COR-L47 (cell line): ENCODE results near the gene MAN2B1.
"Not testable (repeated sequence)": the region's sequence is repeated elsewhere in the genome, so short reads cannot be mapped to it uniquely, and the experiment has no call there.

Experiments
- DNase-seq: peaks from one replicate; lab custom pipeline; 2025; lab: John Stamatoyannopoulos, UW

Gene MAN2B1

DNA sequence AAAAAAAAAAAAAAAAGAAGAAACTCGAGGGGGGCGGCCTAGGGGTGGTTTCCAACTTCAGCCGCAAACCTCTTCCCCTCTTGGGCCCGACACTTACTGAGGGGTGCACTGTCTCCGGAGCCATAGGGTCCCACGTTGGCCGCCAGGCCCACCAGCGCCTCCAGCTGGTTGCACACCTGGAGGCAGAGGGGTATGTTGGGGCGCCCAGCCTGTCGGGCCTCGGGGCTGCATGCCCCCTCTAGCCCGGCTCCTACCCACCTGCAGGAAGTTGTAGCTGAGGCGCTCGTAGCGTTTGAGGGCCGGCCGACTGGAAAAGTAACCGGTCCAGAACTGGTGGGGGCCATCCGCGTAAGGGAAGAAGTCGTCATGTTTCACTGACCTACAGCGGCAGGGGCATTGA lies 8.6 kb downstream of the MAN2B1 start:
- DNase-seq = no peak

DNA sequence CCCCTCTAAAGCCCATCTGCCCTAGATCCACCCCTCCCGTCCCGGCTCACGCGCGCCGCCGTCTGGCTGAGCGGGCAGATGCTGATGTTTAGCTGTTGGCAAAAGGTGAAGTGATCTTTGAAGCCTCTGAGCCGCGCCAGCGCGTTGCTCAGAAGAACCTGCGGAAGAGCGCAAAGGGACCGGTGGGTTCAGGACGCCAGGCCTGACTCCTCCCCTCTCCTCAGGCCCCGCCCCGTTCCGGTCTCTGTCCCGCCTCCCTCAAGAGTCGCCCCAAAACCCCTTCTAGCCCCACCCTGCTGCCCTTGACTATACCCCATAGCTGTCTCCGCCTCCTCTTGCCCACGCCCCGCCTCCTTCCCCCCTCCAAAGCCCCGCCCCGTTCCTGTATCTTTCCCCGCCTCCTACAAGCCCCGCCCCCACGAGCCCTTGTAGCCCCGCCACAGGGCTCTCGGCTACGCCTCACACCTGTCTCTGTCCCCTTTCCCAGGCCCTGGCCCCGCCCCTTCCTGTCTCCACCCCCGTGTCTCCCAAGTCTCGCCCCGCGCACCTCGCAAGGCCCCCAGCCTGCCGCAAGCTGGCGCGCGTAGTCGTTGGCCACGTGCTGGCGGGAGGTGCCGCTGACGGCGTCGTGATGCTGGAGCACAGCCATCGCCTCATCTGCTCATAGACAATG lies 9.5 kb downstream of the MAN2B1 start:
- no peak for DNase-seq

DNA sequence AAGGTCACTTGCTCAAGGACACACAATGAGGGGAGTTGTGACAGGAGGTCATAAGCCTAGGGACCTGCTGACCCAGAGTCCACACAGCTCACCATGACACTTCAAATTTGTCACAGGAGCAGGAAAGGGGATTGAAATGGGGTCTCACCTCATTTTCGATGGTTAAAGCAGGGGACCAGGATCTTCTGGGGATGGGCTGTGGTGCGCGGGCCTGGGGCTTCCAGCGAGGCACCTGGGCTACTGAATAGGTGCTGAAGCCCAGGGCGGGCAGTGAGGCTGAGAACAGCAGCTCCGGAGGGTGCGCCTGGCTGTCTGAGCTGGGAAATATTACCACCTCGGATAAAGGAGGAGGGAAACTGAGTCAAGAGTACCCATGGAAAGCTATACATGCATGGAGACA lies 11.0 kb downstream of the MAN2B1 start:
- DNase-seq = no peak

DNA sequence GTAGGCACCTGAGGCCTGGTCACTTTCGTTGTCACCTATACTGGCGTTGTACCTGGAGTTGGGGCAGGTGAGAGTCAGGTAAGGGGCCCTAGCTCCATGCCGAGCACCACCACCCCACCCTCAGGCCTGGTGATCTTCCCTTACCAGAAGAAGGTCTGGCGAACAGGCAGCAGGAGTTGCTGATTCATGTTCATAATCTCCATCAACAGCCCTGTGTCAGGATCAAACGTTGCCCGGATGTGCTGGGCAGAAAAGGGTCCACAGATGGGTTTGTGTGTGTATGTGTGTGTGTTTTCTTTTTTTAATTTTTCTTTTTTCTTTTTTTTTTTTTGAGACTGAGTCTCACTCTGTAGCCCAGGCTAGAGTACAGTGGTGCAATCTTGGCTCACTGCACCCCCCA lies 14.3 kb downstream of the MAN2B1 start:
- no peak for DNase-seq

DNA sequence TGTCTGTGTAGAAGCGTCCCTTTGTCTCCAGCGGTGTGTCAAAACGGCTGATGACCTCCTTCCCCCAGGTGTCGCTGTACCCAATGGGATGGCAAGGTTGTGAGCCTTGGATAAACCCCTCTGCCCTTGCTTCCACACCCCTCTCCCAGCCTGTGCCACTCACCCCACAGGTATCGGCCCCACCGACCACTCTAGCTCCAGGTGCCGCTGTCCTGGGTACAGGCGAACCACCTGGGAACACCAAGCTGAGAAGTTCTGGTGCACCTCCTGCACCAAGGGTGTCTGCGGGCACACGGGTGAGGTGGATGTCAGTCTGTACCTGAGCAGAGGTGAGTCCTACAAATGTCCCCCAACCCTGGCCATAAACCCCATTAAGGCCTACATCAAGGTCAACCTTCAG lies 16.6 kb downstream of the MAN2B1 start:
- no peak for DNase-seq

DNA sequence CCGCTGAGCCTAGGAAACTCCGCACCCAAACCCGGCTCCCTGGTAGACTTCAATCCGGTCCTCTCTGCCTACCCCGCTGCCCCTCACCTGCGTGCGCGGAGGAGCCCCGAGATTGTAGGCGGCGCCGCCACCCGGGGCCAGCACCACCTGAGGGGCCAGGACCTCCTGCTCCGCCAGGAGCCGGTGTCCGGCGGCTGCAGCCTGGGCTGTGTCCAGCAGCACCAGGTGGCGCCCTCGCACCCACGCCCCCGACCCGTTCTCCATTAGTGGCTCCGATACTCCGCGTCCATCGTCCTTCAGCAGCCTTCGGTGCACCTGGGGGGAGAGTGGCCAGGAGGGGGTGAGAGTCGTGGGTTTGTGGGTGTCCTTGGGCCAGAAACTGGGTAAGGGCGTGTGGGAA lies 18.5 kb downstream of the MAN2B1 start:
- no peak for DNase-seq

DNA sequence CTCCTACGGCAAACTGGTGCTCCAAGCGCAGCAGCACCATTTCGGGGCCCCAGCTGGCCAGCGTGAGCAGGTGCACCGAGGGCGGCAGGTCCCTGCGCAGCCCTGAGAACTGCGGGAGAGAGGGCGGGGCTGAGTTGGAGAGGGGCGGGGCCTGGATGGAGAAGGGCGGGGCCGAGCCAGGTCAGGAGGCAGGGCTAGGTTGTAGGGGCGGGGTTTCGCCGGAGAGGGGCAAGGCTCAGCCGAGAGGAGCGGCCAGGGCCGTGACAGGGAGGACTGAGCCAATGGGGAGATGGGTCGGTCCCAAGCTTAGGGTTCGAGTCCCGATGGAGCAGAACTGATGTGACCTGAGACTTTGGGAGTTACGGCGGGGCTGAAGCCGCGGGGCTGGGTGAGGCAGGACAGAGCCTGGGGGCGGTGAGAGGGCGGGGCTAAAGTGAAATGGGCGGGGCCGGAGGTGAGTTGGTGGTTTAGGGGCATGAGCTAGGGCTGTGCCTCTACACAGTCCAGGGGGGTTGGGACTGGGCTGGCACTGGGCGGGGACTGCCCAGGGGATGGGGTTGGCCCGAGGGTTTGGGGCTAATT lies 19.0 kb downstream of the MAN2B1 start:
- no peak for DNase-seq

DNA sequence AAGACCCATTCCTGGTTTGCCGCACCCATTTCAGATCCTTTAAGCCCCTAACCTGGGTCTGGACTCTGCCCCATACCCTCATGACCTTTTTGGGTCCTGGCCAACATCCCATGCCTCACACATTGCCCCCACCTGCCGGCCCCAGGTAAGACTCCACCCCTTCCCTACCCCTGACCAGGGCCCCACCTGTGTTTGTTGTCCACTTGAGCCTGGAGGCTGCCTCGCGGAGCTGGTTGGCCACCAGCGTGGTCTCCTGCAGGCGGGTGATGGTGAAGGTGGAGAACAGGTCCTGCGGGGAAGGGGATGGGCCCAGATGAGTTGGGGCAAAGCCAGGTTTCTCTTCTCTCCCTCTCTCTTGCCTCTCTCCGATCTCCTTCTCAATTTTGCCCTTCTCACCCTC lies 19.5 kb downstream of the MAN2B1 start:
- DNase-seq = no peak

DNA sequence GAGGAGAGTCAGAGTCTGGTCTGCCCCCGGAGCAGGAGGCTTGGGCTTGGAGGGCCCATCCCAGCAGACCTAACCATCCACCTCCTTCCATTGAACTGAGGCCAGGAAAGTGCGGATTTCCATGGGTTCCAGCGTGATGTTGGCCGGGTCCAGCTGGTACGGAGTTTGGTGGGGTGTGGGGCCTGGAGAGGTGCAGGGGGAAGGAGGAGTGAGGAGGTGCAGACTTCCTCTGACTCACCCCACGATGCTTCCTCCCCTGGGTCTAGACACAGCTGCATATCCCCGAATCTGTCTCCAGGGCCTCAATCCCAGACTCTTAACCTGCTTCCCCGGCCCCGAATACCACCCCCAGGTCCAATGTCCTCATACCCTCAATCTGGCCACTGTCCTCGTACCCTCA lies 20.0 kb downstream of the MAN2B1 start:
- DNase-seq = no peak

DNA sequence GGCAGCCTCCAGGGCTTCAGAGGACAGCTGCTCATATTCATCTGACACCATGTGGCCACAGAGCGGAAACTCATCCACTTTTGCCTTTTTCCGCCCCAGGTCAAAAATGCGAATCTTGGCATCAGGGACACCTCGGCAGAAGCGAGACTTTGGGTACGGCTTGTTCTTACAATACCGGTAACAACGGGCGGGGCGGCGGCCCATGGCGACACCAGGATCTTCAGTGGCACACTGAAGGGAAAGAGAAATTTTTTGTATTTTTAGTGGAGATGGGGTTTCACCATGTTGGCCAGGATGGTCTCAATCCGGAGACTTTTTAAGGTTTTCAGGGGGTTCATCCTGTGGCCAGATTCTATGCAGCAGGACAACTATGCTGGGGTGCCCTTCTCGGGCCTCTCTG lies 22.8 kb downstream of the MAN2B1 start:
- DNase-seq = not testable (repeated sequence)

DNA sequence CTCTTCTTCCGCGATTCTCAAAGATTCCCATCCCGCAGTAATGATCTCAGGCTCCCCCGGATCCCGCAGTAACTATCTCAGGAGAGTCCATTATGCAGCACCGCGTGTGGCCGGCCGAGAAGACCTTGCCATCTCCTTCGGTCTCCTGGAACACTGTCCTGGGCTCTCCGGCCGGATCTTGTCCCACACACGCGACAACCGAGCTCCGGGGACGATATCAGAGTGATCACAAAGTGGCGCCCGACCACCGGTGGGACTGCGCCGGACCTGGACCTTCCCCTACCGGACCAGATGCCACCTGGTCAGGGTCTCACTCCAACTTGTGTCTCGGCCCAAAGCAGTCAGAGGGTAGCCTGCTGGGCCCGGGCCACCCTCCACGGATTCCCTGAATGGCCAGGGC lies 24.0 kb downstream of the MAN2B1 start:
- no peak for DNase-seq

DNA sequence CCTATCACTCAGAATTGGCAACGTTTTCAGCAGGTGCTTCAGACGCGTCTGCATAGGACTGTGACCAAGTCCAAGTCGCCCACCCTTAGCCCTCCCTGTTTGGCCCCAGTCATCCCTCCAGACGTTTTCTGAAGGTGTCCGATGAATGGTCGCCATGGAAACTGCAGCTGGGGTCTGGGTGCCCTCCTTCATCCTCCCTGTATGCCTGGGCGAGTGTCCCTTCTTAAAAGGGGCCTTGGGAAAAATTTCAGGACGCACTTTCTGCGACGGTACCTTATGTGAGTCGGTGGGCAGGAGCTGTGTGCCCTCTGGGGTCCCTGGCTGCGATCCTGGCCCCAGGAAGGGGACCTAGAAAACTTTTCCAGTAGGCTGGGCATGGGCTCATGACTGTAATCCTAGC lies 25.1 kb downstream of the MAN2B1 start:
- no peak for DNase-seq

DNA sequence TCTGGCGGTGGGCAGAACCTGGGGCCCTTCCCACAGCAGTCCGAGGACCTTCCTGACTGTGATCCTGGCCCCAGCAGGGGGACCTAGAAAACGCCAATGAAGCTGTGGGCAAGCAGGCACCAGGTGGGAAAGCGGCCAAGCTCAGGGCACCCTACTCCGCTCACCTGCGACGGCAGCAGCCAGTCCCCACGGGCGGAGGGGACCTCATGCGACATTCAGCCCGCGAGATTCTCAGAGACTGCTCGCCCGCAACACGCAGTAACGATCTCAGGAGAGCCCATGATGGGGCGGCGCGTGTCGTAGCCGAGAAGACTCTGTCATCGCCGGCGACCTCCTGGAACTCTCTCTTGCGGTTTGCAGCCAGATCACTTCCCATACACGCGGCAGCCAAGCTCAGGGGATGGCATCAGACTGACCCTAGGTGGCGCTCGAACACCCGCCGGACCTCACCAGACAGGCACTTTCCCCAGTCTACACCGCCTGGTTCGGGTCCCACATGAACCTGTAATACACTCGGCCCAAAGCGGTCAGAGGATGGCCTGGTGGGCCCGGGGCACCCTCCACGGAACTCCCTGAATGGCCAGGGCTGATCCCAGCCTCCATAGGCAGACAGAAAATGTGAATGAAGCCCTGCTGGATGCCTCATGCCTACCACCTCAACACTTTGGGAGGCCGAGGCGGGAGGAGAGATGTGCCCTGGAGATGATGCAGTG lies 26.5 kb downstream of the MAN2B1 start:
- peak; percentile 59 for DNase-seq

DNA sequence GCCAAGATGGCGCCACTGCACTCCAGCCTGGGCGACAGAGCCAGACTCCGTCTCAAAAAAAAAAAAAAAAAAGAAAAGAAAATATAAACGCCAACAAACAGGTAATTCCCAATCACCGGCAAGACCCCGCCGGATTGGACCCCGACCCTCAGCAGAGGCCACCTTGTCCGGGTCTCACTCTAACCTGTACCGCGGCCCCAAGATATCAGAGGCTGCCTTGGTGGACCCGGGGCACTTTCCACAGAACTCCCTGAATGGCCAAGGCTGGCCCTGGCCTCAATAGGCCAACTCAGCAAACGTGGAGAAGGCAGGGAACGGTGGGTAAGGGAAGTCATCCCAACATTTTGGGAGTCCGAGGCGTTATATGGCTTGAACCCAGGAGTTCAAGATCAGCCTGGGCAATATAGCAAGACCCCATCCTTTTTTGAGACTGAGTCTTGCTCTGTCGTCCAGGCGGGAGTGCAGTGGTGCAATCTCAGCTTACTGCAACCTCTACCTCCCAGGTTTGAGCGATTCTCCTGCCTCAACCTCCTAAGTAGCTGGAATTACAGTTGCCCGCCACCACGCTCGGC lies 27.8 kb downstream of the MAN2B1 start:
- no peak for DNase-seq

DNA sequence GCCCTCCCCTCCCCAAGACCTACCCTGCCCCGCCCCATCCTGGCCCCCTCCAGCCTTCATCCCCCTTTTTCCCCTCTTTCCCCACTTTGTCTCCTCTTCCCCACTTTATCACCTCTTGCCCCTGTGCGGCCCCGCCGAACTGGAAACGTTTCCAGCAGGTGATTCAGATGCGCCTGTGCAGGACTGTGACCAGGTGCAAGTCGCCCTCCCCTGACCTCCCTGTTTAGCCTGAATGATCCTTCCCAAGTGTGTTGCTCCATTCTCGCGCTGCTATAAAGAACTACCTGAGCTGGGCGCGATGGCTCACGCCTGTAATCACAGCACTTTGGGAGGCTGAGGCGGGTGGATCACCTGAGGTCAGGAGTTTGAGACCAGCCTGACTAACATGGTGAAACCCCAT lies 29.9 kb downstream of the MAN2B1 start:
- DNase-seq = no peak

DNA sequence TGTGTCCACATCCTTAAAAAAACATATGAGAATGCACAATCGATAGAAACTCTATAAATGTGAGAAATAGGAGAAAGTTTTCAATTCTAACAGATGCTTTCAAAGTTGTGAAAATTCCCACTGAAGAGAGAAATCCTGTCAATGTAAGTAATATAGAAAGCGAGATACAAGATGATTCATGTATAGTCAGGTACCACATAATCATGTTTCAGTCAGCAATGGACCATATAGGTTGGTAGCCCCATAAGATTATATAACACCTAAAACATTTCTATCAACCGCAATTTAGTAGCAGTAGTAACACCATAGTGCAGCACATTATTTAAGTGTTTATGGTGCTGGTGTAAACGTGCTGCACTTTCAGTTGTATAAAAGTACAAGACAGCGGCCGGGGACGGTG lies 37.3 kb downstream of the MAN2B1 start:
- no peak for DNase-seq

DNA sequence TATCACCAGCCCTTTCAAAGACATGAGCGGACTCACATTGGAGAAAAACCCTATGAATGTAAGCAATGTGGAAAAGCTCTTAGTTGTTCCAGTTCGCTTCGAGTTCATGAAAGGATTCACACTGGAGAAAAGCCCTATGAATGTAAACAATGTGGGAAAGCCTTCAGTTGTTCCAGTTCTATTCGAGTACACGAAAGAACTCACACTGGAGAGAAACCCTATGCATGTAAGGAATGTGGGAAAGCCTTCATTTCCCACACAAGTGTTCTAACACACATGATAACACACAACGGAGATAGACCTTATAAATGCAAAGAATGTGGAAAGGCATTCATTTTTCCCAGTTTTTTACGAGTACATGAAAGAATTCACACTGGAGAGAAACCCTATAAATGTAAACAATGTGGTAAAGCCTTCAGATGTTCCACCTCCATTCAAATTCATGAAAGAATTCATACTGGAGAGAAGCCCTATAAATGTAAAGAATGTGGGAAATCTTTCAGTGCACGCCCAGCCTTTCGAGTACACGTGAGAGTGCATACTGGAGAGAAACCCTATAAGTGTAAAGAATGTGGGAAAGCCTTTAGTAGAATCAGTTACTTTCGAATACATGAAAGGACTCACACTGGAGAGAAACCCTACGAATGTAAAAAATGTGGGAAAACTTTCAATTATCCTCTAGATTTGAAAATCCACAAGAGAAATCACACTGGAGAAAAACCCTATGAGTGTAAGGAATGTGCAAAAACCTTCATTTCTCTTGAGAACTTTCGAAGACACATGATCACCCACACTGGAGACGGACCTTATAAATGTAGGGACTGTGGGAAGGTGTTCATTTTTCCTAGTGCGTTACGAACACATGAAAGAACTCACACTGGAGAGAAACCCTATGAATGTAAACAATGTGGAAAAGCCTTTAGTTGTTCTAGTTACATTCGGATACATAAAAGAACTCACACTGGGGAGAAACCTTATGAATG lies 38.2 kb downstream of the MAN2B1 start:
- DNase-seq = no peak

DNA sequence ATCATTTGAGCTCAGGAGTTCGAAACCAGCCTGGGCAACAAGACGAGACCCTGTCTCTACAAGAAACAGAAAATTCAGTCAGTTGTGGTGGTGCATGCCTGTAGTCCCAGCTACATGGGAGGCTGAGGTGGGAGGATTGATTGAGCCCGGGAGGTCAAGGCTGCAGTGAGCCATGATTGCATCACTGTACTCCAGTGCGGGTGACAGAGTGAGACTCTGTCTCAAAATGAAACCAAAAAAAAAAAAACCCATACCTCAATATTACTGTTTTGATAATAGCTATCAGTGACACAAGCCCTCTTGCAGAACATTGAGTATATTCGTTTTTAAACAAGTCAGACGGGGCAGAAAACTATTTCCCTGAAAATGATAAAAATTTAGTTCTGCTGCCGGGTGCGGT lies 39.6 kb downstream of the MAN2B1 start:
- no peak for DNase-seq

DNA sequence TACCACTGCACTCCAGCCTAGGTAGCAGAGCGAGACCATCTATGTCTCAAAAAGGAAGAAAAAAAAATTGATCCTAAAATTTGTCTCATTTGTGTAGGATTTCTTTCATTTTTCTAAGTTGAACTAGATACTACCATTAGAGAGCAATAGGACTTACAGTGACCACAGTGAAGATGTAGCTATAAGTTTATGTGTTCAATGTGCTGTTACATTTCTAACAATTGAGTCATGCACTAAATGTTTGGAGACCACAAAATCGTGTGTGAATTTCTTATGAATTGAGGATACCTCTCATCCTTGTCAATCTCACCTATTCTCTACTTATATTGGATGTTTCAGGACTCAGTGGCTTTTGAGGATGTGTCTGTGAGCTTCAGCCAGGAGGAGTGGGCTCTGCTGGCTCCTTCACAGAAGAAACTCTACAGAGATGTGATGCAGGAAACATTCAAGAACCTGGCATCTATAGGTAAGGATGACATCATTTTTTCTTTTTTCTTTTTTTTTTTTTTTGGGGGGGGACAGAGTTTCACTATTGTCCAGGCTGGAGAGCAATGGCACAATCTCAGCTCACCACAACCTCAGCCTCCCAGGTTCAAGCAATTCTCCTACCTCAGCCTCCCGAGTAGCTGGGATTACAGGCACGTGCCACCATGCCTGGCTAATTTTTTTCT lies 43.0 kb downstream of the MAN2B1 start:
- no peak for DNase-seq

DNA sequence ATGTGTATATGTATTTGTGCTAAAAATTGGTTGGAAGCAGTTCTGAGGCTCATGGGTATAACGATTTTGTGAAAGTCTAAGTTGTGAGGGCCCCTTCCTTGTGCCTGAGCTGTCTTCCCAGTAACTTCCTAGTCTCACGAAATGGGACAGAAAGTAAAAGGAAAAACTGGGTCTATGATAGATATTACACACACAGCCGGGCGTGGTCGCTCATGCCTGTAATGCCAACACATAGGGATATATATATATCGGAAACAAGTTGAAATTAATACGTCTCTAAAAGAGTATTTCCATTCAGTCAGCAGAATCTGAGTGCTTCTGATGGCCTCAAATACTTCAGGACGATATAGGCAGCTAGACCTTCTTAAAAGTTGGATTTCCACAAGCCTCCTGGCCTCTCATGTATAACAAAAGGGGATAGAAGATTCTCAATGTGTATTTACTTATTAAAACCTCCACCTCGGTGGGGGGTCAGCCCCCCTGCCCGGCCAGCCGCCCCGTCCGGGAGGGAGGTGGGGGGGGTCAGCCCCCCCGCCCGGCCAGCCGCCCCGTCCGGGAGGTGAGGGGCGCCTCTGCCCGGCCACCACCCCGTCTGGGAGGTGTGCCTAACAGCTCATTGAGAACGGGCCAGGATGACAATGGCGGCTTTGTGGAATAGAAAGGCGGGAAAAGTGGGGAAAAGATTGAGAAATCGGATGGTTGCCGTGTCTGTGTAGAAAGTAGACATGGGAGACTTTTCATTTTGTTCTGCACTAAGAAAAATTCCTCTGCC lies 45.1 kb downstream of the MAN2B1 start:
- DNase-seq = not testable (repeated sequence)

DNA sequence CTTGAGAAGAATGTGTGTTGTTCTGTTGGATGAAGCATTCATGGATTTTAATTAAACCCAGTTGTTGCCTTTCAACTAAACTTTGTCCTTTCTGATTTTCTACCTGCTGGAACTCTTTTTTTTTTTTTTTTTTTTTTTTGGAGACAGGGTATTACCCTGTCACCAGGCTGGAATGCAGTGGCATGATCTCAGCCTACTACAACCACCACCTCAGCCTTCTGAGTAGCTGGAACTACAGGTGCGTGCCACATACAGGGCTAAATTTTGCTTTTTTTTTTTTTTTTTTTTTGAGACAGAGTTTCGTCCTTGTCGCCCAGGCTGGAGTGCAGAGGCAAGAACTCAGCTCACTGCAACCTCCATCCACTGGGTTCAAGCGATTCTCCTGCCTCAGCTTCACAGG lies 48.9 kb downstream of the MAN2B1 start:
- no peak for DNase-seq
